ENCODE results near the gene TBC1D17. TPM values are rescaled to one million over a fixed set of nuclear protein-coding genes. Genes with fewer than 3 reads are reported as not detected.

Gene TBC1D17
- polyA plus RNA-seq, 1 donor (not counting 4 experiments of a cell fraction or from before 2014, with no cell fraction given), result 9.4 TPM

DNA sequence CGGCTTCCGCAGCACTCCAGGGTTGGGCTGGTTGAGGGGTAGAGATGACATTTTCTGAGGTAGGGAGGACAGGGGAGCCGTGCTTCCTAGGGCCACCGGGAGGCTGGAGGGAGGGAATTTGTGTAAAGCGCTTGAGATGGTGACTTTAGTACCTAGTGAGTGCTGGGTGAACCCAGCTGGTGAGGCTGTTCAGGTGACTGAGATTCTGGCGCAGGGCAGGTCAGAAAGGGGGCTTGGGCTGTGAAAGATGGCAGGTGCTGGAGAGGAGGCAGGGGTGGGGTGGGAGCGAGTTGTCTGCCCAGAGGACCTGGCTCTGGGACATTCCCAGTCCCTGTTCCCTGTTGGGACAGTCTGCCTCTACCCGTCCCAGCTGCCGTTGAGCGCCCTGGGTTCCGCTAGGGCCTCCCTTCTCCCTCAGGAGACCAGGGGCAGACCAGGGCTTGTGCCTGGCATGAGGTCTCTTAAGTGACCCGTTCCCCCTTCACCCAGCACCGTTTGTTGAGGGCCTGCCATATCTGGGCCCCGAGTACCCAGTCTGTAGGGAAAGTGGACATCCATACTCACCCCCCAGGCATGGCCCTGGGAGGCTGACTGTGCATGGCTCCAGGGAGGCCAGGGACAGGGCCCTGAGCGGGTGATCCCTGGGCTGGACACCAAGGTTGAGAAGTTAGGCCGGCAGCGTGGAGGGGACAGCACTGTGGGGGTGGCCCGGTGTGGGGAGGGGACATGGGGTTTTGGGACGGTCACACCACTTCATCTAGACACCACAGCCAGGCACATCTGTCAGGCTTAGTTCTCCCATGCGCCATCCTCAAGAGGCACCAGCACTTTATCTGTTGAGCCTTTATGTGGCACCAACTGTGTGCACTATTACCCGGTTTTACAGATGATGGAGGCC, 21.6 kb upstream of the TBC1D17 start:
- Histone ChIP-seq H3K79me2 (ENCODE audit: control insufficient read depth, insufficient read depth, low read length) (peaks cover 22% of the 10 kb centered on the region), H3K9ac (ENCODE audit: control insufficient read depth, extremely low read depth, insufficient read depth, low read length) (no peak overlapping the region), H3K9me3 (ENCODE audit: control insufficient read depth, low read depth, low read length) (no peaks in the 10 kb centered on the region), H3K4me2 (ENCODE audit: control insufficient read depth, extremely low read depth, insufficient read depth, low read depth, low read length) (no peak overlapping the region), H3K27ac (ENCODE audit: control insufficient read depth, insufficient read depth, low read length) (no peak overlapping the region), H3K4me3 (ENCODE audit: control insufficient read depth in 2 of 3, extremely low read depth in 1 of 3, insufficient read depth in 2 of 3, low read depth in 1 of 3, low read length in 3 of 3) (no peak overlapping the region), H3K4me1 (ENCODE audit: control insufficient read depth, extremely low read depth, insufficient read depth, low read length) (peaks cover 13% of the 10 kb centered on the region), H4K20me1 (ENCODE audit: control insufficient read depth, extremely low read depth, insufficient read depth, low read length) (peaks cover 7% of the 10 kb centered on the region), H2AFZ (ENCODE audit: control insufficient read depth, low read length) (no peak overlapping the region), H3K9me1 (ENCODE audit: control insufficient read depth, extremely low read depth, insufficient read depth, low read length) (no peaks in the 10 kb centered on the region), H3K27me3 (ENCODE audit: control insufficient read depth, extremely low read depth, insufficient read depth, low read length) (no peaks in the 10 kb centered on the region), H3K36me3 (ENCODE audit: control insufficient read depth in 2 of 2, extremely low read depth in 1 of 2, insufficient read depth in 2 of 2, low read length in 2 of 2) (peaks cover 20 to 28% of the 10 kb centered on the region in 2 experiments)
- TF ChIP-seq CTCF (optimal IDR thresholded peaks at IDR 0.05 in 1 of 3, IDR thresholded peaks at IDR 0.05 in 1 of 3, conservative IDR thresholded peaks at IDR 0.05 in 1 of 3; ENCODE audit: extremely low read depth in 1 of 3, insufficient read depth in 2 of 3, low read length in 3 of 3) (no peak), EZH2 (IDR thresholded peaks at IDR 0.05; ENCODE audit: low read length) (no peak)
- dilution Hi-C loops (cut with MboI; ENCODE audit: extremely low pct_ligation_motif_present, low sequenced_read_pairs), result no loop called here
- FAIRE-seq (no peak), DNase-seq (ENCODE audit: low read depth, low spot score) (no peak)

- H3K4me2 ChIP-seq (ENCODE audit: control insufficient read depth, extremely low read depth, insufficient read depth, low read depth, low read length), result no peak overlapping the region
- no peak for TF ChIP-seq EZH2 (IDR thresholded peaks at IDR 0.05; ENCODE audit: low read length)
- peak in 1 of 3 experiments; percentile 2 for TF ChIP-seq CTCF (optimal IDR thresholded peaks at IDR 0.05 in 1 of 3, IDR thresholded peaks at IDR 0.05 in 1 of 3, conservative IDR thresholded peaks at IDR 0.05 in 1 of 3; ENCODE audit: extremely low read depth in 1 of 3, insufficient read depth in 2 of 3, low read length in 3 of 3)
- dilution Hi-C loops (cut with MboI; ENCODE audit: extremely low pct_ligation_motif_present, low sequenced_read_pairs), result no loop called here
- no peak for FAIRE-seq
- H3K9me3 ChIP-seq (ENCODE audit: control insufficient read depth, low read depth, low read length), result no peaks in the 10 kb centered on the region
- peaks cover 22 to 33% of the 10 kb centered on the region in 2 experiments for H3K36me3 ChIP-seq (ENCODE audit: control insufficient read depth in 2 of 2, extremely low read depth in 1 of 2, insufficient read depth in 2 of 2, low read length in 2 of 2)
- H3K4me3 ChIP-seq (ENCODE audit: control insufficient read depth in 2 of 3, extremely low read depth in 1 of 3, insufficient read depth in 2 of 3, low read depth in 1 of 3, low read length in 3 of 3), result no peak overlapping the region
- DNase-seq (ENCODE audit: low read depth, low spot score), result no peak
- peaks cover 22% of the 10 kb centered on the region for H3K79me2 ChIP-seq (ENCODE audit: control insufficient read depth, insufficient read depth, low read length)
- no peak overlapping the region for H3K9ac ChIP-seq (ENCODE audit: control insufficient read depth, extremely low read depth, insufficient read depth, low read length)
- H2AFZ ChIP-seq (ENCODE audit: control insufficient read depth, low read length), result no peak overlapping the region
- H3K27ac ChIP-seq (ENCODE audit: control insufficient read depth, insufficient read depth, low read length), result no peak overlapping the region
- peaks cover 16% of the 10 kb centered on the region for H3K4me1 ChIP-seq (ENCODE audit: control insufficient read depth, extremely low read depth, insufficient read depth, low read length)
- H3K27me3 ChIP-seq (ENCODE audit: control insufficient read depth, extremely low read depth, insufficient read depth, low read length), result no peaks in the 10 kb centered on the region
- no peaks in the 10 kb centered on the region for H3K9me1 ChIP-seq (ENCODE audit: control insufficient read depth, extremely low read depth, insufficient read depth, low read length)
- H4K20me1 ChIP-seq (ENCODE audit: control insufficient read depth, extremely low read depth, insufficient read depth, low read length), result peaks cover 7% of the 10 kb centered on the region
These were observed 20.9 kb upstream of the TBC1D17 start for GRCh38 chr19:49856574-49857021.
